GM06990 (cell line): Measurements from ENCODE around the gene SLC10A7.
A peak's percentile ranks its signal among the peaks of the same experiment; 100 is the strongest.

ENCODE experiments used
- DNase-seq: peaks from one replicate; pipeline ENCODE4 v3.0.0-alpha.2; 2011; ENCODE audit not compliant: insufficient read length; ENCODE audit errors: extremely low read depth
- H3K27me3 ChIP-seq: replicated peaks from 2 replicates; pipeline ENCODE4 v1.6.0; 2011; ENCODE audit warnings: low read length; ENCODE audit not compliant: control insufficient read depth, insufficient read depth
- H3K36me3 ChIP-seq: 2 replicates; pipeline ENCODE4 v1.5.1; 2011; ENCODE audit warnings: low read length; ENCODE audit not compliant: control insufficient read depth, insufficient read depth
- H3K4me3 ChIP-seq: replicated peaks from 2 replicates; pipeline ENCODE4 v1.5.1; 2011; ENCODE audit warnings: low read depth, mild to moderate bottlenecking, control low read depth, low read length
- CTCF ChIP-seq: IDR thresholded peaks from 2 replicates; pipeline ENCODE4 v1.5.1; 2011; ENCODE audit warnings: low read length, control low read depth, mild to moderate bottlenecking, inconsistent platforms; ENCODE audit not compliant: insufficient read depth, poor library complexity, severe bottlenecking

SLC10A7 gene

DNA sequence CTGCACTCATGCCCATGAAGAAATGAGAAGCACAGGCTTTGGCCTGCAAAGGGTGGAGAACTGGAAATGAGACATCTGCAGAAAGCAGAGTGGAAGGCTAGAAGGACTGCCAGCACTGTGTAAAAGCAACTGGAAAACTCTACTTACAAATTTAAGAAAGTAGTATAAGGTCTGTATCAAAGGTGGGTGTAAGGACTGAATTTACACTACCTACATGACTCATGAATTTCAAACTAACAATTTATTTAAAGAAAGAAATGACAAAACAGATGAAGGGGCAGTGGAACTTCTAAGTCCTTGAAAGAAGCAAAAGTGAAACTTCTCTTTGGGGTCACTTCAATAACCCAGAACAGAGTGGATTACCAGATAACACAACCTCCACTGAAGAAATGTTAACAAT is 71.2 kb downstream of the SLC10A7 start:
- no peak for TF ChIP-seq CTCF
- no peak overlapping the region; the same call in 1 of the 2 replicates for H3K4me3 ChIP-seq
- DNase-seq, result peak; percentile 38
- H3K36me3 ChIP-seq, result no peaks in the 10 kb centered on the region
- H3K27me3 ChIP-seq, result no peaks in the 10 kb centered on the region

GRCh38 chr4:146446555-146446954 is 75.2 kb downstream of the SLC10A7 start:
- no peak for DNase-seq
- no peaks in the 10 kb centered on the region for H3K27me3 ChIP-seq
- H3K36me3 ChIP-seq, result no peaks in the 10 kb centered on the region
- no peak overlapping the region for H3K4me3 ChIP-seq
- TF ChIP-seq CTCF, result no peak

DNA sequence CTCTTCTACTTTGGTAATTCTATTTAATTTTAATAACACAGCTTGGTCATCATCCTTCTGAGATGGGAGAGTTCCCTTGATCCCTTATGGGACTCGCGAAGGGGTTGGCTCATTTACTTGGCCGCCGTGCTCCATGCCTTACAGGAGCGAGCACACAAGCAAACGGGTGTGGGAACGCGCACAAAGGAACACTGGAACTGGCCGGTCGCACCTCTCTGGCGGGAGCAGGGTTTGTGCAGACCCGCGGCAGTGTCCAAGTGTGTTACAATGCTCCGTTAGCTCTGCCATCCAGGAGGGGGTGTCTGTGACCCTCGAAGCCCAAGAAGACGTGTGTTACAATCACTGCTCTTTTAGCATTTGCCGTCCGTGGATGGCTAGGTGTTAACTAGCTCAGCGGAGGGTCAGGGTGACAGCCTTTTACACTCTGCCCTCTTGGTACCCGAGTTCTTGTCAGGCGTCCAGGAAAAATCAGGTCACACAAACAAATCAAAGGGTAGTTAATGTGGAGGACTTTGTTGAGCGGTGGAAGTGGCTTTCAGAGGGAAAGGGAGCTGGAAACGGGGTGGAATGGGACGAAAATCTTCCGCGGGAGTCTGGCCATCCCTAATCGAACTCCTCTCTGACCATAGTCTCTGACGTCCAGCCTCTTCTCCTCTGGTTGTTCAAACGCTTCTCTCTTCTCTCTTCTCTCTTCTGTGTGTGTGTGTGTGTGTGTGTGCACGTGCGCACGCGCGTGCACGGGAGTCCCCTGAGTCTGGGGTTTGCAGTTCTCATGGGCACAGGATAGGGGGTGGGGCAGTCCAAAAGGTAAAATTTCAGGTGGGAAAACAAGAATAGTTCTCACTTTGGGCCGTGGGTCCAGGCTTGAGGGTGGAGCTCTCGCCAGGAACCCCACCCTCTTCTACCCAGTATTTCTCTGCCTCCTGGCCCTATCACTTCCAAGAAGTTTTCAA is 76.3 kb downstream of the SLC10A7 start:
- Histone ChIP-seq H3K4me3 (no peak overlapping the region), H3K27me3 (no peaks in the 10 kb centered on the region), H3K36me3 (no peaks in the 10 kb centered on the region)
- DNase-seq, result no peak
- TF ChIP-seq CTCF, result no peak

GRCh38 chr4:146443525-146443924 is 78.2 kb downstream of the SLC10A7 start:
- DNase-seq, result no peak
- H3K4me3 ChIP-seq, result no peak overlapping the region
- H3K27me3 ChIP-seq, result no peaks in the 10 kb centered on the region
- no peak for TF ChIP-seq CTCF
- H3K36me3 ChIP-seq, result no peaks in the 10 kb centered on the region

DNA sequence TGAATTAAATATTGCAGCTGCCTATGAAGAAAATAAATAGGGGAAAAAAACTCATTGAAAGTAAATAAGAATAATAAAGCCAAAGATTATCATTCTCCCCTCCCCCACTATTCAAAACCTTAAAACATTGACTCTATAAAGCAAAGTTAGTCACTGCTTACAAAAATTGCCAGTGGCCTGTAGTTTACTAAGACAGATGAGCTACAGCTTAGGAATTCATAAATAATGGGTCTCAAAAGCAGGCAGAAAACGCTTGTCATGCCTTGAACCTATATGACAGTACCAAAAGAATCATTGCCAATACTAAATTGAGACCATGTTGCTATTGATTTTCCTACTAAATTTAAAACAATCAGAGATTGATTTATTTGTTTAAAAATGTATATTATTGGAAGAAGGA is 78.9 kb downstream of the SLC10A7 start:
- no peak for DNase-seq
- TF ChIP-seq CTCF, result no peak
- H3K27me3 ChIP-seq, result no peaks in the 10 kb centered on the region
- no peak overlapping the region for H3K4me3 ChIP-seq
- no peaks in the 10 kb centered on the region for H3K36me3 ChIP-seq

- Histone ChIP-seq H3K27me3 (no peaks in the 10 kb centered on the region), H3K4me3 (no peak overlapping the region)
These were observed 81.7 kb downstream of the SLC10A7 start for GRCh38 chr4:146439999-146440398.

More at GRCh38 chr4:146439999-146440398, 81.7 kb downstream of the SLC10A7 start:
- TF ChIP-seq CTCF, result no peak
- no peaks in the 10 kb centered on the region for H3K36me3 ChIP-seq
- no peak for DNase-seq
